Neural crest cell (in vitro differentiated cells): ENCODE data around the gene EME2. TPM values are rescaled to one million over a fixed set of nuclear protein-coding genes. Genes with fewer than 3 reads are reported as not detected.

Experiments
- DNase-seq: peaks from one replicate; pipeline ENCODE4 v3.0.0; 2021; ENCODE audit warnings: low read depth, mixed read lengths, low spot score
- H3K27ac Mint-ChIP-seq: one replicate; pipeline ENCODE4 v1.8.0; 2021; ENCODE audit warnings: mild to moderate bottlenecking, mixed read lengths; ENCODE audit not compliant: unreplicated experiment
- H3K27me3 Mint-ChIP-seq: 2 replicates; pipeline ENCODE4 v1.8.0; 2021; ENCODE audit warnings: low read depth, mild to moderate bottlenecking, mixed read lengths
- H3K36me3 Mint-ChIP-seq: 2 replicates; pipeline ENCODE4 v1.8.0; 2021; ENCODE audit warnings: low read depth, mild to moderate bottlenecking, mixed read lengths
- H3K4me1 Mint-ChIP-seq: 2 replicates; pipeline ENCODE4 v1.8.0; 2021; ENCODE audit warnings: mixed read lengths
- H3K4me3 Mint-ChIP-seq: one replicate; pipeline ENCODE4 v1.8.0; 2021; ENCODE audit warnings: mild to moderate bottlenecking, mixed read lengths
- H3K9me3 Mint-ChIP-seq: 2 replicates; pipeline ENCODE4 v1.8.0; 2021; ENCODE audit warnings: mixed read lengths
- total RNA-seq: library from RNA; stranded (reverse); gene quantifications from 2 replicates; pipeline ENCODE4 v1.2.1, GENCODE V29; 2021
- TF ChIP-seq, protein P1 (sequence below): fragments of 200-600 bp; sonication (generic); conservative IDR thresholded peaks from 2 replicates; pipeline ENCODE4 v1.5.0; 2021; ENCODE audit warnings: antibody characterized with exemption, mild to moderate bottlenecking

Gene EME2
- total RNA-seq, 1 donor from 2014 or later = 36.5 TPM

DNA sequence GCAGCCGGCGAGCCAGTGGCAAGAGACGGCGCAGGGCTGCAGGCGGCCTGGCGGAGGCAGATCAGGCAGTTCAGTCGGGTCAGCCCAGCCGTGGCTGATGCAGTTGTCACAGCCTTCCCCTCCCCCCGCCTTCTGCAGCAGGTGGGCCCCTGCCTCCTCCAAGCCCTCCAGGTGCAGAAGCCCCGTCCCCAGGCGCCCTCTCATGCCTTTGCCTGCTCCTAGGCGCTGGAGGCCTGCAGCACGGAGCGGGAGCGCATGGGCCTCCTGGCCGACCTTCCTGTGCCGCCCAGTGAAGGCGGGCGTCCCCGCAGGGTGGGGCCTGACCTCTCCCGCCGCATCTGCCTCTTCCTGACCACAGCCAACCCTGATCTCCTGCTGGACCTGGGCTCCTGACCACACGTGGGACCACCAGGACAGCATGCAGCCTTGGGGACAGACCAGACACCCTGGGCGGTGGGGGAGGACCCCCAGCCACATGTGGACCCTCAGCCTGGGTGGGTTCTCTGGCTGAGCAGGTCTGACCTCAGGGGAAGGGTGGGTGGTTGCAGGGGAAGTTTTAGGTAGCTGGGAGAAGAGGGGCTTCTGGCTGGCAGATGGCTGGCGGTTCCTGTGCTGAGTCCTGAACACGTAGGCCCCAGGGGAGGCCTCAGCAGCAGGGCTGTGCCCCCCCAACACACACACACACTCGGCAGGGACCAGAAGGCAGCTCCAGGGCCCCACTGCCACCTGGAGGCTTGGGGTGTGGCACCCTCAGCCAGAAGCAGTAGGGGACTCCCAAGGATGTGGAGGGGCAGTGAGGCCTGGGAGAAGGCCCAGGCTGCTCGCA is 3.4 kb downstream of the EME2 start:
- Mint-ChIP-seq H3K4me1 (peaks cover 8% of the 10 kb centered on the region), H3K27ac (peak overlapping the region; percentile 57), H3K4me3 (peak overlapping the region; percentile 67), H3K9me3 (no peaks in the 10 kb centered on the region), H3K36me3 (peaks cover 6% of the 10 kb centered on the region), H3K27me3 (peaks cover 3% of the 10 kb centered on the region)
- no peak for DNase-seq
- TF ChIP-seq, protein P1, sequence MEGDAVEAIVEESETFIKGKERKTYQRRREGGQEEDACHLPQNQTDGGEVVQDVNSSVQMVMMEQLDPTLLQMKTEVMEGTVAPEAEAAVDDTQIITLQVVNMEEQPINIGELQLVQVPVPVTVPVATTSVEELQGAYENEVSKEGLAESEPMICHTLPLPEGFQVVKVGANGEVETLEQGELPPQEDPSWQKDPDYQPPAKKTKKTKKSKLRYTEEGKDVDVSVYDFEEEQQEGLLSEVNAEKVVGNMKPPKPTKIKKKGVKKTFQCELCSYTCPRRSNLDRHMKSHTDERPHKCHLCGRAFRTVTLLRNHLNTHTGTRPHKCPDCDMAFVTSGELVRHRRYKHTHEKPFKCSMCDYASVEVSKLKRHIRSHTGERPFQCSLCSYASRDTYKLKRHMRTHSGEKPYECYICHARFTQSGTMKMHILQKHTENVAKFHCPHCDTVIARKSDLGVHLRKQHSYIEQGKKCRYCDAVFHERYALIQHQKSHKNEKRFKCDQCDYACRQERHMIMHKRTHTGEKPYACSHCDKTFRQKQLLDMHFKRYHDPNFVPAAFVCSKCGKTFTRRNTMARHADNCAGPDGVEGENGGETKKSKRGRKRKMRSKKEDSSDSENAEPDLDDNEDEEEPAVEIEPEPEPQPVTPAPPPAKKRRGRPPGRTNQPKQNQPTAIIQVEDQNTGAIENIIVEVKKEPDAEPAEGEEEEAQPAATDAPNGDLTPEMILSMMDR = no peak

- Mint-ChIP-seq H3K36me3 (peaks cover 6% of the 10 kb centered on the region), H3K27ac (peak overlapping the region; percentile 57), H3K4me3 (peak overlapping the region; percentile 67), H3K9me3 (no peaks in the 10 kb centered on the region), H3K4me1 (peaks cover 13% of the 10 kb centered on the region), H3K27me3 (peaks cover 3% of the 10 kb centered on the region)
- no peak for DNase-seq
- TF ChIP-seq, protein P1 = no peak
Measured at GRCh38 chr16:1776672-1776955, 4.0 kb downstream of the EME2 start.

DNA sequence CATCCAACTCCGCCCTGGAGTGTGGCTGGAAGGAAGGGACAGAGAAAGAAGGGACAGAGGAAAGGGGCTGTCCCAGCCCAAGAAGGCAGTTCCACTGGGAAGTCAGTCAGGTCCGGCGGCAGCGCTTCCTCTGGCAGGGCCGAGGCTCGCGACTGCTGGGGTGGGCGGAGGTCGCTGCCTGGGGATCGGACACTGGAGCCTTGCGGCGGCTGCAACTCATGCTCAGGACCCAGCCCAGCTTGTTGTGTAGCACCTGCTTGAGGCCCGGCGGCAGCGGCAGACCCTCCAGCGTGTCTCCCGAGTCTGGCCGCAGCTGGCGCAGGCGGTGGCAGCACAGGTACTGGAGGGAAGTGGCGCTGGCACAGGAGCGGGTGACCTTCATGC is 4.4 kb downstream of the EME2 start:
- Mint-ChIP-seq H3K36me3 (peaks cover 4% of the 10 kb centered on the region), H3K4me3 (peak overlapping the region; percentile 67), H3K9me3 (no peaks in the 10 kb centered on the region), H3K27me3 (peaks cover 3% of the 10 kb centered on the region), H3K4me1 (peaks cover 13% of the 10 kb centered on the region), H3K27ac (no peak overlapping the region)
- DNase-seq = no peak
- TF ChIP-seq, protein P1 = no peak

DNA sequence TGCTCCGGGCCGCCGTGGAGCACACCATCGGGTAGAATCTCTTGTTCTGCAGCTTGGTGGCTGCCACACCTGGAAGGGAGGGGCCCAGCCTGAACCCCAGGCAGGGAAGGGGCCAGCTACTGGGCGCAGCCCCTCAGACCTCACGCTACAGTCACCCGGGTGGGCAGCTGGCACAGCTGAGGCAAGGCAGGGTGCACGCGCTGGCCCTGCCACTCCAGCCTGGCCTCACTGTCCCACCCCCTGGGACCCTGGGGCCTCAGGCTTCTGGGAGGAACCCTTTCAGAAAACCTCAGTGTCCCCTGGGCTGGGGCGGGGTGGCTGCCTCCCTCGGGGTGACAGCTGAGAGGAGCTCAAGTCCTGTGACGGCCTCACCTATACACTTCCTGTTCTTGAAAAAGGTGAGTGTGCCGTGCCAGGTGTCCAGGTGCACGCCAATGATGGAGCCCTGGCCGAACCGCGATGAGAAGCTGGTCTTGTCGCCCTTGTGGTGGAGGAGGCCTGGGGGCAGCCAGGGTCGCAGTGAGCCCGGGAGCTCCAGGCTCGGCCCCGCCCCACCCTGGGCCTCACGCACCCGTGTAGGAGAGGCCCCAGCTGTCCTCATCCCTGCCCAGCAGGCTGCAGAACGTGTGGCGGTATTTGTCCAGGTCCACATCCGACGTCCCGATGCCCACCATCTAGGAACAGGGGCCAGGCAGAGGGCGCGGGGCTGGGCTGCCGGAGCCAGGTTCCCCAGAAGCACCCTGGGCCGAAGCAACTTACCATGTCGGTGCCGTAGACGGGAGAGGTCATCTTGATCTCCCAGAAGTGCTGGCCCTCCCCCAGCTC is 5.0 kb downstream of the EME2 start:
- peaks cover 2% of the 10 kb centered on the region for H3K27me3 Mint-ChIP-seq
- H3K9me3 Mint-ChIP-seq = no peaks in the 10 kb centered on the region
- TF ChIP-seq, protein P1 = no peak
- DNase-seq = no peak
- H3K27ac Mint-ChIP-seq = no peak overlapping the region
- H3K4me1 Mint-ChIP-seq = peaks cover 11% of the 10 kb centered on the region
- H3K36me3 Mint-ChIP-seq = peaks cover 2% of the 10 kb centered on the region
- H3K4me3 Mint-ChIP-seq = peak overlapping the region; percentile 67

- H3K9me3 Mint-ChIP-seq = no peaks in the 10 kb centered on the region
- H3K27ac Mint-ChIP-seq = no peak overlapping the region
Measured at GRCh38 chr16:1778200-1779179, 5.9 kb downstream of the EME2 start.

More at GRCh38 chr16:1778200-1779179, 5.9 kb downstream of the EME2 start:
- TF ChIP-seq, protein P1 = no peak
- Mint-ChIP-seq H3K4me1 (peaks cover 18% of the 10 kb centered on the region), H3K4me3 (peak overlapping the region; percentile 54), H3K36me3 (peaks cover 5% of the 10 kb centered on the region), H3K27me3 (peaks cover 4% of the 10 kb centered on the region)
- DNase-seq = no peak
